GM18909 (cell line): ENCODE results near the gene GLI3.

ENCODE experiments used
- ATAC-seq: cut with Tn5 transposase; IDR thresholded peaks from one replicate; pipeline ENCODE4 v1.9.1; 2021; ENCODE audit warnings: mild to moderate bottlenecking; ENCODE audit not compliant: unreplicated experiment, poor library complexity

Gene GLI3

GRCh38 chr7:41981046-41982040 is 255.7 kb downstream of the GLI3 start:
- no peak for ATAC-seq

GRCh38 chr7:41979834-41980307 is 257.1 kb downstream of the GLI3 start:
- ATAC-seq, result peak; percentile 54

- ATAC-seq, result no peak
Observed at GRCh38 chr7:41978858-41979257, 258.2 kb downstream of the GLI3 start.

- ATAC-seq, result no peak
Observed at GRCh38 chr7:41977661-41978060, 259.3 kb downstream of the GLI3 start.

GRCh38 chr7:41977151-41977651 is 259.8 kb downstream of the GLI3 start:
- no peak for ATAC-seq

GRCh38 chr7:41976411-41976810 is 260.6 kb downstream of the GLI3 start:
- no peak for ATAC-seq

GRCh38 chr7:41975849-41976248 is 261.2 kb downstream of the GLI3 start:
- ATAC-seq, result no peak

- no peak for ATAC-seq
Observed at GRCh38 chr7:41974870-41975557, 262.0 kb downstream of the GLI3 start.

GRCh38 chr7:41973202-41973730 is 263.7 kb downstream of the GLI3 start:
- no peak for ATAC-seq

- no peak for ATAC-seq
Observed at GRCh38 chr7:41972776-41973175, 264.2 kb downstream of the GLI3 start.

GRCh38 chr7:41972270-41972669 is 264.7 kb downstream of the GLI3 start:
- ATAC-seq, result no peak

- no peak for ATAC-seq
Observed at GRCh38 chr7:41971640-41972187, 265.3 kb downstream of the GLI3 start.

- ATAC-seq, result no peak
Observed at GRCh38 chr7:41970941-41971340, 266.1 kb downstream of the GLI3 start.

GRCh38 chr7:41969561-41970105 is 267.4 kb downstream of the GLI3 start:
- ATAC-seq, result no peak

GRCh38 chr7:41967156-41967555 is 269.9 kb downstream of the GLI3 start:
- ATAC-seq, result no peak

GRCh38 chr7:41965951-41966505 is 271.0 kb downstream of the GLI3 start:
- no peak for ATAC-seq

- no peak for ATAC-seq
Observed at GRCh38 chr7:41964849-41965745, 271.9 kb downstream of the GLI3 start.

GRCh38 chr7:41964183-41964753 is 272.7 kb downstream of the GLI3 start:
- no peak for ATAC-seq

GRCh38 chr7:41956705-41957104 is 280.3 kb downstream of the GLI3 start:
- no peak for ATAC-seq
